Central memory CD4-positive, alpha-beta T cell (primary cell): ENCODE measurements around the gene NKAPD1.
"Not testable (repeated sequence)": the region's sequence is repeated elsewhere in the genome, so short reads cannot be mapped to it uniquely, and the experiment has no call there.

ENCODE experiments used
- DNase-seq: peaks from one replicate; pipeline ENCODE4 v3.0.0; 2022
- total RNA-seq, 3 experiments: gene quantifications; one replicate each; lab custom pipeline; 2026; lab: John Stamatoyannopoulos, UW

NKAPD1 gene
- 17.9 to 64.3 (median 60.1) reads per million in 3 experiments for total RNA-seq

- peak; percentile 85 for DNase-seq
These were observed at the start of gene NKAPD1, which contains the start of gene PIH1D2 for GRCh38 chr11:112073941-112074811. NKAPD1 (plus strand) TSS chr11:112074299; CDS start chr11:112075575, 1,276 bp downstream. PIH1D2 (minus strand) TSS chr11:112074017; CDS start chr11:112073174, 843 bp downstream.

GRCh38 chr11:112024773-112025678 lies 49.1 kb upstream of the NKAPD1 start, which contains the start of gene DLAT:
DLAT (plus strand) TSS chr11:112025408; CDS start chr11:112025473, 65 bp downstream.
- peak; percentile 86 for DNase-seq

- DNase-seq: no peak
These were observed 48.4 kb upstream of the NKAPD1 start for GRCh38 chr11:112025707-112026106.

GRCh38 chr11:112026784-112027410 lies 47.2 kb upstream of the NKAPD1 start:
- DNase-seq: not testable (repeated sequence)

GRCh38 chr11:112029460-112029859 lies 44.6 kb upstream of the NKAPD1 start:
- no peak for DNase-seq

- no peak for DNase-seq
These were observed 40.2 kb upstream of the NKAPD1 start for GRCh38 chr11:112033902-112034301.

- no peak for DNase-seq
These were observed 36.6 kb upstream of the NKAPD1 start for GRCh38 chr11:112037527-112037926.

GRCh38 chr11:112042161-112042960 lies 31.7 kb upstream of the NKAPD1 start:
- no peak for DNase-seq

- DNase-seq: no peak
These were observed 31.2 kb upstream of the NKAPD1 start for GRCh38 chr11:112042961-112043304.

GRCh38 chr11:112044961-112045360 lies 29.1 kb upstream of the NKAPD1 start:
- no peak for DNase-seq

- not testable (repeated sequence) for DNase-seq
These were observed 27.5 kb upstream of the NKAPD1 start for GRCh38 chr11:112046647-112047046.

- not testable (repeated sequence) for DNase-seq
These were observed 25.8 kb upstream of the NKAPD1 start for GRCh38 chr11:112048256-112048655.

- DNase-seq: no peak
These were observed 24.3 kb upstream of the NKAPD1 start for GRCh38 chr11:112049777-112050176.

GRCh38 chr11:112050721-112051120 lies 23.4 kb upstream of the NKAPD1 start:
- DNase-seq: no peak

- DNase-seq: no peak
These were observed 22.3 kb upstream of the NKAPD1 start for GRCh38 chr11:112051768-112052167.

- DNase-seq: no peak
These were observed 16.9 kb upstream of the NKAPD1 start for GRCh38 chr11:112057170-112057569.

- no peak for DNase-seq
These were observed 16.0 kb upstream of the NKAPD1 start for GRCh38 chr11:112058103-112058502.

GRCh38 chr11:112062923-112063322 lies 11.2 kb upstream of the NKAPD1 start:
- no peak for DNase-seq

- no peak for DNase-seq
These were observed 8.6 kb downstream of the NKAPD1 start for GRCh38 chr11:112082729-112083128.

- DNase-seq: no peak
These were observed 11.8 kb downstream of the NKAPD1 start for GRCh38 chr11:112085822-112086421.

GRCh38 chr11:112086422-112087191 lies 12.5 kb downstream of the NKAPD1 start, which contains the start of the genes SDHD and TIMM8B:
SDHD (plus strand) TSS chr11:112086873; CDS start chr11:112086908, 35 bp downstream.
TIMM8B (minus strand) TSS chr11:112086756; CDS start chr11:112086723, 33 bp downstream.
- DNase-seq: peak; percentile 98
